SK-N-SH treated with all-trans-retinoic acid at 6 μM for 48 hours (cell line): ENCODE measurements around the gene SHANK1.

Experiments
- CREB5 ChIP-seq: fragments of 250-450 bp; sonication (Bioruptor Pico); IDR thresholded peaks from 2 replicates; pipeline ENCODE4 v1.5.1; 2020; ENCODE audit warnings: low read depth, mild to moderate bottlenecking, moderate library complexity
- ESRRG ChIP-seq: fragments of 250-450 bp; sonication (Bioruptor Pico); IDR thresholded peaks from 2 replicates; pipeline ENCODE4 v1.6.1; 2021; ENCODE audit warnings: mild to moderate bottlenecking
- OSR1 ChIP-seq: fragments of 250-450 bp; sonication (Bioruptor Pico); IDR thresholded peaks from 2 replicates; pipeline ENCODE4 v1.8.0; 2022; ENCODE audit warnings: moderate library complexity, mild to moderate bottlenecking, inconsistent platforms
- SNAI2 ChIP-seq: fragments of 250-450 bp; sonication (Bioruptor Pico); IDR thresholded peaks from 2 replicates; pipeline ENCODE4 v1.5.0; 2020; ENCODE audit warnings: mild to moderate bottlenecking, moderate library complexity
- ZNF565 ChIP-seq: fragments of 450-650 bp; formaldehyde crosslinking; conservative IDR thresholded peaks from 2 replicates; pipeline ENCODE4 v1.5.0; 2020; ENCODE audit warnings: low read depth, mild to moderate bottlenecking, moderate library complexity
- TF ChIP-seq, protein P1 (sequence below): fragments of 250-450 bp; sonication (Bioruptor Pico); IDR thresholded peaks from 2 replicates; pipeline ENCODE4 v1.8.0; 2020; ENCODE audit warnings: mild to moderate bottlenecking, moderate library complexity, borderline replicate concordance
- TF ChIP-seq, protein P2 (sequence below): fragments of 250-450 bp; sonication (Bioruptor Pico); IDR thresholded peaks from 2 replicates; pipeline ENCODE4 v1.5.1; 2021; ENCODE audit warnings: mild to moderate bottlenecking, moderate library complexity

GRCh38 chr19:50717891-50718254 lies 1.7 kb downstream of the SHANK1 start:
- TF ChIP-seq, protein P1, sequence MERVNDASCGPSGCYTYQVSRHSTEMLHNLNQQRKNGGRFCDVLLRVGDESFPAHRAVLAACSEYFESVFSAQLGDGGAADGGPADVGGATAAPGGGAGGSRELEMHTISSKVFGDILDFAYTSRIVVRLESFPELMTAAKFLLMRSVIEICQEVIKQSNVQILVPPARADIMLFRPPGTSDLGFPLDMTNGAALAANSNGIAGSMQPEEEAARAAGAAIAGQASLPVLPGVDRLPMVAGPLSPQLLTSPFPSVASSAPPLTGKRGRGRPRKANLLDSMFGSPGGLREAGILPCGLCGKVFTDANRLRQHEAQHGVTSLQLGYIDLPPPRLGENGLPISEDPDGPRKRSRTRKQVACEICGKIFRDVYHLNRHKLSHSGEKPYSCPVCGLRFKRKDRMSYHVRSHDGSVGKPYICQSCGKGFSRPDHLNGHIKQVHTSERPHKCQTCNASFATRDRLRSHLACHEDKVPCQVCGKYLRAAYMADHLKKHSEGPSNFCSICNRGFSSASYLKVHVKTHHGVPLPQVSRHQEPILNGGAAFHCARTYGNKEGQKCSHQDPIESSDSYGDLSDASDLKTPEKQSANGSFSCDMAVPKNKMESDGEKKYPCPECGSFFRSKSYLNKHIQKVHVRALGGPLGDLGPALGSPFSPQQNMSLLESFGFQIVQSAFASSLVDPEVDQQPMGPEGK: no peak
- TF ChIP-seq, protein P2, sequence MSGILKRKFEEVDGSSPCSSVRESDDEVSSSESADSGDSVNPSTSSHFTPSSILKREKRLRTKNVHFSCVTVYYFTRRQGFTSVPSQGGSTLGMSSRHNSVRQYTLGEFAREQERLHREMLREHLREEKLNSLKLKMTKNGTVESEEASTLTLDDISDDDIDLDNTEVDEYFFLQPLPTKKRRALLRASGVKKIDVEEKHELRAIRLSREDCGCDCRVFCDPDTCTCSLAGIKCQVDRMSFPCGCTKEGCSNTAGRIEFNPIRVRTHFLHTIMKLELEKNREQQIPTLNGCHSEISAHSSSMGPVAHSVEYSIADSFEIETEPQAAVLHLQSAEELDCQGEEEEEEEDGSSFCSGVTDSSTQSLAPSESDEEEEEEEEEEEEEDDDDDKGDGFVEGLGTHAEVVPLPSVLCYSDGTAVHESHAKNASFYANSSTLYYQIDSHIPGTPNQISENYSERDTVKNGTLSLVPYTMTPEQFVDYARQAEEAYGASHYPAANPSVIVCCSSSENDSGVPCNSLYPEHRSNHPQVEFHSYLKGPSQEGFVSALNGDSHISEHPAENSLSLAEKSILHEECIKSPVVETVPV: no peak
- TF ChIP-seq SNAI2 (CRISPR knock-in tag) (no peak), CREB5 (CRISPR knock-in tag) (no peak), ESRRG (CRISPR knock-in tag) (no peak), ZNF565 (CRISPR knock-in tag) (no peak), OSR1 (CRISPR knock-in tag) (no peak)
